ENCODE results near the gene FGF7. TPM values are rescaled to one million over a fixed set of nuclear protein-coding genes. Genes with fewer than 3 reads are reported as not detected.
"Not testable (repeated sequence)": the region's sequence is repeated elsewhere in the genome, so short reads cannot be mapped to it uniquely, and the experiment has no call there.

The FGF7 gene
- total and polyA plus RNA-seq, 5 experiments from 2014 or later = 0.02 to 0.25 (median 0.23) TPM; not detected in 2

DNA sequence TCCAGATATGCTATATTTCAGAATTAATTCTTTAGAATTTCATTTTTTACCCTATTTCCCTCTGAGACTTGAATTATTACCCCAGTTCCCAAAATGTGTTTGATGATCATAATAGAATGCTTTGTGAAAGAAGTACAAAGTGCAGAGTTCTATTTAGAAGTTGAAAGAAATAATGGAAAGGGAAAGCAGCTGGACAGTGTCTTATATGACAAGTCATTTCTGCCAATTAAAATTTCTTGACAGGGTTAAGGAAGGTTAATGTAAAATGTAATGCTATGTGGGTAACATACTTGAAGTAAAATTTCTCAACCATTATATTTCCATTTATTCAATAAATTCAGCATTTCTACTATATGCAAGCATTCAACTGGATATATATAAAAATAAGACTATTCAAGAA is 33.1 kb downstream of the FGF7 start:
- H3K9me3 Mint-ChIP-seq = no peaks in the 10 kb centered on the region
- POLR2A ChIA-PET = no interaction called here

GRCh38 chr15:49458145-49458544 is 35.1 kb downstream of the FGF7 start:
- Mint-ChIP-seq H3K9me3 (no peaks in the 10 kb centered on the region), H3K4me1 (no peaks in the 10 kb centered on the region), H3K36me3 (no peaks in the 10 kb centered on the region), H3K4me3 (no peak overlapping the region), H3K27ac (no peak overlapping the region), H3K27me3 (peaks cover 0 to 24% (median 8%) of the 10 kb centered on the region in 5 donors)
- DNase-seq (no peak), ATAC-seq (no peak)
- POLR2A ChIA-PET = no interaction called here

More for the DNA sequence above, 33.1 kb downstream of the FGF7 start:
- H3K27me3 Mint-ChIP-seq = peaks cover 0 to 24% (median 8%) of the 10 kb centered on the region in 5 donors
- no peaks in the 10 kb centered on the region for H3K4me1 Mint-ChIP-seq
- no peak overlapping the region for H3K4me3 Mint-ChIP-seq
- no peak overlapping the region for H3K27ac Mint-ChIP-seq
- DNase-seq (no peak), ATAC-seq (no peak)
- H3K36me3 Mint-ChIP-seq = no peaks in the 10 kb centered on the region

DNA sequence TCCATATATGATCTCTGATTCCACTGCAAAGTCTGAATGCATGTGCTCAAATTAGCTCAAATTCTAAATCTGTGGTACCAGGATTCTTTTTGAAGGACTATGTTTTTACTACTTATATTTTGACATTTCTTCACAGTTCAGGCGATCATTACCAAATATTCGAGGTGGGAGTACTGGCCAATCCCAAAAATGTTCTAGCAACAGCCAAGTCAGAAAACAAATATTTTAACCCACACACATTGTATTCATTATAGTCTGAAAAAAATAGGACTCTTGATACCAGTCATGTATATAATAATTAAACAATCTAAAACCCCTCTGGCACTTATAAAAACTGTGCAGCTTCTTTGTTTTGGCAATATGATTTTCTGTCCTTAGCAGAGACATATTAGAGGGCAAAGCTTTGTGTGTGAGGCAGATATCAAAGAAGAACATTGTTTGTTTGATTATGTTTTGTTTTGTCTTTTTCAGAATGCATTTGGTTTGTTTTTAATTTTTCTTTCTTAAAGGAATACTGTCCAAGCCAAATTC is 37.4 kb downstream of the FGF7 start:
- no peaks in the 10 kb centered on the region for H3K36me3 Mint-ChIP-seq
- no peak for DNase-seq
- no peak for ATAC-seq
- no peak overlapping the region for H3K27ac Mint-ChIP-seq
- no peak overlapping the region for H3K4me3 Mint-ChIP-seq
- H3K9me3 Mint-ChIP-seq = no peaks in the 10 kb centered on the region
- peaks cover 0 to 14% (median 3%) of the 10 kb centered on the region in 5 donors for H3K27me3 Mint-ChIP-seq
- no peaks in the 10 kb centered on the region for H3K4me1 Mint-ChIP-seq
- POLR2A ChIA-PET = no interaction called here

- no peaks in the 10 kb centered on the region for H3K9me3 Mint-ChIP-seq
- peaks cover 0 to under 1% (median 0%) of the 10 kb centered on the region in 5 donors for H3K27me3 Mint-ChIP-seq
- H3K4me3 Mint-ChIP-seq = no peak overlapping the region
- POLR2A ChIA-PET = no interaction called here
- peaks cover 0 to 3% (median 0%) of the 10 kb centered on the region in 4 donors for H3K4me1 Mint-ChIP-seq
- no peaks in the 10 kb centered on the region for H3K36me3 Mint-ChIP-seq
- ATAC-seq = no peak
- H3K27ac Mint-ChIP-seq = no peak overlapping the region
- no peak for DNase-seq
These were observed 39.3 kb downstream of the FGF7 start for GRCh38 chr15:49462232-49462844.

DNA sequence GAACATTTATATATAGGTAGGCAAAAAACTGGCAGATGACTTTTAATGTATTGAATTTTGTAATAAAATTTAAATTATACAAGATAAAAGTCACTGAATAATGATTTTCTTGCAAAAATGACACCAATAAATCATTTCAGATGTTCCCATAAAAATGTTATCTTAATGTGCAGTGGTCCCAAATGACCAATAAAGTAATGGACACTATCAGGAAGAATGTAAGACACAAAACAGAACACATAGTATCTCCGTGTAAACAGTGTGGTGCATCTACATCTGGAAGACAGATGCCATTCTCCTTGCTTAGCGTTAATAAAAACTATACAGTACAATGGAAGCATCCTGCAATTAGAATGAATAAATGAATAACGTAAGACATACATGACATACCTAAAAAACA is 41.5 kb downstream of the FGF7 start:
- H3K27me3 Mint-ChIP-seq = peaks cover 0 to 2% (median 0%) of the 10 kb centered on the region in 5 donors
- no peaks in the 10 kb centered on the region for H3K36me3 Mint-ChIP-seq
- peaks cover 0 to 3% (median 0%) of the 10 kb centered on the region in 4 donors for H3K4me1 Mint-ChIP-seq
- no peak overlapping the region for H3K4me3 Mint-ChIP-seq
- DNase-seq = no peak
- H3K9me3 Mint-ChIP-seq = no peaks in the 10 kb centered on the region
- POLR2A ChIA-PET = no interaction called here
- H3K27ac Mint-ChIP-seq = no peak overlapping the region
- ATAC-seq = no peak

DNA sequence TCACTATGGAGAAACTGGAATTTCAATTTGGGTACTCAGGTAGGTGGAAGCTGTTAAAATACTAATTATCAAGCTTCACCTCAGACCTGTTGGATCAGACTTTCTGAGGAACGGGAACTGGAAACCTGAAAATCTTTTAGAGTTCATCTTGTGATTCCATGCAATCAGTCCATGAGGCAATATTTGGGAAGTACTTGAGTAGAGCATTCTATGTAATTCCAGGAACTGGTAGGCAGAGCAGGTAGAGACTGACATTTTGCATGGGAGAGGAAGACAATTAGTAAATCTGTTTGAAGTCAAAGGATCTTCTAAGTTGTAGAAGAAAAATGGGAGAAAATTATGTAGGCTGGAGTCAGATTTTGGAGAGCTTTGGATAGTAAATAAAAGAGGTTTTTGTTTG is 43.1 kb downstream of the FGF7 start:
- POLR2A ChIA-PET = no interaction called here
- DNase-seq (no peak), ATAC-seq (no peak)
- Mint-ChIP-seq H3K36me3 (no peaks in the 10 kb centered on the region), H3K4me3 (no peak overlapping the region), H3K27me3 (peaks cover 0 to 2% (median 0%) of the 10 kb centered on the region in 5 donors), H3K27ac (no peak overlapping the region), H3K4me1 (peaks cover 0 to 3% (median 0%) of the 10 kb centered on the region in 4 donors), H3K9me3 (no peaks in the 10 kb centered on the region)

GRCh38 chr15:49467746-49468480 is 44.9 kb downstream of the FGF7 start:
- ATAC-seq (no peak), DNase-seq (no peak)
- Mint-ChIP-seq H3K27me3 (peaks cover 0 to 2% (median 0%) of the 10 kb centered on the region in 5 donors), H3K4me1 (peaks cover 0 to 6% (median 3%) of the 10 kb centered on the region in 4 donors), H3K9me3 (no peaks in the 10 kb centered on the region), H3K27ac (no peak overlapping the region), H3K4me3 (no peak overlapping the region), H3K36me3 (no peaks in the 10 kb centered on the region)
- POLR2A ChIA-PET = no interaction called here

GRCh38 chr15:49468481-49468839 is 45.4 kb downstream of the FGF7 start:
- Mint-ChIP-seq H3K4me1 (peaks cover 0 to 6% (median 3%) of the 10 kb centered on the region in 4 donors), H3K36me3 (no peaks in the 10 kb centered on the region), H3K27me3 (peaks cover 0 to 2% (median 0%) of the 10 kb centered on the region in 5 donors), H3K27ac (no peak overlapping the region), H3K9me3 (no peaks in the 10 kb centered on the region), H3K4me3 (no peak overlapping the region)
- ATAC-seq (no peak), DNase-seq (no peak)
- POLR2A ChIA-PET = no interaction called here

GRCh38 chr15:49471248-49471647 is 48.2 kb downstream of the FGF7 start:
- H3K36me3 Mint-ChIP-seq, H3K27ac Mint-ChIP-seq, POLR2A ChIA-PET, DNase-seq, H3K4me3 Mint-ChIP-seq, H3K4me1 Mint-ChIP-seq, ATAC-seq, H3K27me3 Mint-ChIP-seq, H3K9me3 Mint-ChIP-seq: not testable (repeated sequence)

DNA sequence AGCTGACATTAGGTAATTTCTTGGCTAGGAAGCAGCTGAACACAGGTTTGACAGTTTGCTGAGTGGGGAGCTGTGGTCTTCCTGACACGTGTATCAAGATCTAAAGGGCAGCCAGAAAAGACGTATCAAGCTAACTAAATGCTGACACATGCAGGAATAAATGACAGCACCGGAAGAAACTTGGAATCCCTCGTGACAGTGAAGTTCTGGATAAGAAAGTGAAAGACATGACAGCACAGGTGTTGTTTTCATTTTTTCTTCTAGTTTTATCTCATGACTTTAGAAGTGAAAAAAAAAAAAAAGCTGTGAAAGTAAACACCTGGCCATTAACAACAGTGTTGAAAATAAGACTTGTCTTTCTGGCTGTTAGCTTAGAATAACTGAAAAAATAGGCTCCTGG is 48.7 kb downstream of the FGF7 start:
- Mint-ChIP-seq H3K4me3 (no peak overlapping the region), H3K9me3 (no peaks in the 10 kb centered on the region), H3K27ac (no peak overlapping the region), H3K36me3 (no peaks in the 10 kb centered on the region), H3K27me3 (peaks cover 0 to 4% (median 0%) of the 10 kb centered on the region in 5 donors), H3K4me1 (peaks cover 0 to 5% (median 3%) of the 10 kb centered on the region in 4 donors)
- ATAC-seq (peak in 1 of 2 donors; percentile 27), DNase-seq (no peak)
- POLR2A ChIA-PET = no interaction called here

DNA sequence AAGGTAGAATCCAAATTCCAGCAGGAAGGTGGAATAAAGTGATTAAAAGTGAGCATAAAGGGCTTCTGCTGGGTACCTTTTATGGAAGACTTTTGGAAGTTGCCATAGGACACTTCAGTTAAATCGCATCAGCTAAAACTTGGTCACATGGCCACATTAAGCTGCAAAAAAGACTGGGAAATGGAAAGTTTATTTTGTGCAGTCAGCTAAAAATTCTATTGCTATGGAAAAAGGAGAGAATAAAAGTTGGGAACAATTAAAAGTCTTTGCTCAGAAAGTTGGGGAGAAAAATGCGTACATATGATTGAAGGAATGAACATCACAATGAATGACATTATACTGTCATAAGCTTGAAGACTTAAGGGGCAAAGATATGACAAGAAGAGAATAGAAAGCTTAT is 49.3 kb downstream of the FGF7 start:
- H3K27me3 Mint-ChIP-seq = peaks cover 0 to 4% (median 0%) of the 10 kb centered on the region in 5 donors

DNA sequence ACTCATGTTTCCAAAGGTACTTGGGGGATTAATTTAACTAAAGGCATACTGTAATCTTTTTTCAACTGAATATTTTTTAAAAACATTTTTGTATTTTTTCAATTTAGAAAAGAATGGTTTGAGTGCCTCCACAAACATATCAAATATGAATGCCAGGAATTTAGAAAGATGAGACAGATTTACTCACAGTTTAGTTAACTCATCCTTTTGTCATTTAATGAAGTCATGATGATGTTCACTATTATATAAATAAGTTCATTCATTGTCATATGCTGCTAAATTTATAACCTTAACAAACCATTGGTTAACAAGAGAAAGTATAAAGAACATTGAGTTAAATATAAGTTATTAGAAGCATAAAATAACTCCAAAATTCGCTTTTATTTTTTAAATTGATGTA is 50.0 kb downstream of the FGF7 start:
- H3K4me1 Mint-ChIP-seq = peaks cover 0 to 3% (median 3%) of the 10 kb centered on the region in 4 donors
- ATAC-seq = no peak

More for the DNA sequence above, 49.3 kb downstream of the FGF7 start:
- Mint-ChIP-seq H3K9me3 (no peaks in the 10 kb centered on the region), H3K36me3 (no peaks in the 10 kb centered on the region), H3K4me1 (peaks cover 0 to 3% (median 3%) of the 10 kb centered on the region in 4 donors), H3K27ac (no peak overlapping the region), H3K4me3 (no peak overlapping the region)
- DNase-seq = no peak
- POLR2A ChIA-PET = no interaction called here
- no peak for ATAC-seq

GRCh38 chr15:49478021-49478420 is 55.0 kb downstream of the FGF7 start:
- H3K4me1 Mint-ChIP-seq, H3K9me3 Mint-ChIP-seq, DNase-seq, H3K27ac Mint-ChIP-seq, POLR2A ChIA-PET, ATAC-seq, H3K4me3 Mint-ChIP-seq, H3K36me3 Mint-ChIP-seq, H3K27me3 Mint-ChIP-seq: not testable (repeated sequence)

More for the DNA sequence above, 50.0 kb downstream of the FGF7 start:
- Mint-ChIP-seq H3K27ac (no peak overlapping the region), H3K9me3 (no peaks in the 10 kb centered on the region), H3K27me3 (peaks cover 0 to 4% (median 0%) of the 10 kb centered on the region in 5 donors), H3K4me3 (no peak overlapping the region), H3K36me3 (no peaks in the 10 kb centered on the region)
- no peak for DNase-seq
- POLR2A ChIA-PET = no interaction called here

Measured in naive thymus-derived CD8-positive, alpha-beta T cell (primary cell).